HG02981 (cell line): ENCODE results near the gene OASL.
"Not testable (repeated sequence)": the region's sequence is repeated elsewhere in the genome, so short reads cannot be mapped to it uniquely, and the experiment has no call there.

Experiments
- ATAC-seq: cut with Tn5 transposase; IDR thresholded peaks from one replicate; pipeline ENCODE4 v1.9.1; 2021; ENCODE audit warnings: mild to moderate bottlenecking, moderate library complexity; ENCODE audit not compliant: unreplicated experiment

The OASL gene, protein sequence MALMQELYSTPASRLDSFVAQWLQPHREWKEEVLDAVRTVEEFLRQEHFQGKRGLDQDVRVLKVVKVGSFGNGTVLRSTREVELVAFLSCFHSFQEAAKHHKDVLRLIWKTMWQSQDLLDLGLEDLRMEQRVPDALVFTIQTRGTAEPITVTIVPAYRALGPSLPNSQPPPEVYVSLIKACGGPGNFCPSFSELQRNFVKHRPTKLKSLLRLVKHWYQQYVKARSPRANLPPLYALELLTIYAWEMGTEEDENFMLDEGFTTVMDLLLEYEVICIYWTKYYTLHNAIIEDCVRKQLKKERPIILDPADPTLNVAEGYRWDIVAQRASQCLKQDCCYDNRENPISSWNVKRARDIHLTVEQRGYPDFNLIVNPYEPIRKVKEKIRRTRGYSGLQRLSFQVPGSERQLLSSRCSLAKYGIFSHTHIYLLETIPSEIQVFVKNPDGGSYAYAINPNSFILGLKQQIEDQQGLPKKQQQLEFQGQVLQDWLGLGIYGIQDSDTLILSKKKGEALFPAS

DNA sequence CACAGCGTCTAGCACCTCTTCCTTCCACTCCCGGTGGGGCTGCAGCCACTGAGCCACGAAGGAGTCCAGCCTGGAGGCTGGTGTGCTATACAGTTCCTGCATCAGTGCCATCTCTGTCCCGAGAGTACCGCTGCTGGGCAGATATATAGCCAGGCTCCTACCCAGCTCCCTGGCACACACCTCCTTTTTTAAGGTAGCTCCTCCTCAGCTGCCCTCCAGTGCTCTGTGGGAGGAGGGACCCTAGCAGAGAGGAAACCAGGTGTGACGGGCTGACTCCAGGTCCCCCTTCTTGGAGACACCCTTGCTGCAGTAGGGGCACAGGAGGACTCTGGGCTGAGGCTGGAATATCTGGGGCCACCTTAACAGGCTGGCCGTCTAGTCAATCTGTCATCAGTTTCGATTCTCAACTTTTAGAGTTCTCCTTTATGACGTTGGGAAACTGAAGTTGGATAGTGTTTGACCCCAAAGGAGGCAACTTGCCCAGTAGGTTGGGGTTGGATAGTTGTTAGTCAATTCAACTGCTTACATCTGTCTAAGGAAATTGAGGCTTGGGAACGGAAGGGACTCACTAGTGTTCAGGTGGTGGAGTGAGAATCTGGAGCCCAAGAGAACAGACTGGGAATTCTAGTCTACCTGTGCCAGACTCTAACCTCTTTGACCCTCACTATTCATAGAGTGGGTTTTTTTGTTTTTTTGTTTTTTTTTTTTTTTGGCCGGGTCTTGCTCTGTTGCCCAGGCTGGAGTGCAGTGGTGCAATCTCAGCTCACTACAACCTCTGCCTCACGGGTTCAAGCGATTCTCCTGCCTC is at the start of gene OASL:
Gene OASL, minus strand, starts transcription at position 386 of the 808 bp plus-strand sequence. Its CDS starts 275 bp downstream, at position 111.
- ATAC-seq: peak; percentile 77

DNA sequence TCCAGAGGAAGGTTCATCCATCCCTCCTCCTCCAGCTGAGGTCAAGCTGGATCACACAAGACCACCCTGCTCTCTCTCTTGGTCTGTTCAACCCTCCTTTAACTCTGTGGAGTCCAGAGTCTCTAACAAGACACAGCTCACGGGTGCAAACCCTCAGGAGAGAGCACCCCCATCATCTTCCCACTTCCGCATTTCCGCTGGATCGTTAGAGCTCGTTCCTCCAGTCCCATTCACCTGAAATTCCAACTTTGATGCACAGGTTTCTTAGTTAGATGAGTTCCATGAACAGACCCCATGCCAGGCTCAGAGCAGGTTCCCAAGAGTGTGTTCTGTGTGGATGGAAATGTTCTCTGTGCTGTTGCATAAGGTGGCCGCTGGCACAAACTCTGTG is 49.1 kb upstream of the OASL start:
- no peak for ATAC-seq

DNA sequence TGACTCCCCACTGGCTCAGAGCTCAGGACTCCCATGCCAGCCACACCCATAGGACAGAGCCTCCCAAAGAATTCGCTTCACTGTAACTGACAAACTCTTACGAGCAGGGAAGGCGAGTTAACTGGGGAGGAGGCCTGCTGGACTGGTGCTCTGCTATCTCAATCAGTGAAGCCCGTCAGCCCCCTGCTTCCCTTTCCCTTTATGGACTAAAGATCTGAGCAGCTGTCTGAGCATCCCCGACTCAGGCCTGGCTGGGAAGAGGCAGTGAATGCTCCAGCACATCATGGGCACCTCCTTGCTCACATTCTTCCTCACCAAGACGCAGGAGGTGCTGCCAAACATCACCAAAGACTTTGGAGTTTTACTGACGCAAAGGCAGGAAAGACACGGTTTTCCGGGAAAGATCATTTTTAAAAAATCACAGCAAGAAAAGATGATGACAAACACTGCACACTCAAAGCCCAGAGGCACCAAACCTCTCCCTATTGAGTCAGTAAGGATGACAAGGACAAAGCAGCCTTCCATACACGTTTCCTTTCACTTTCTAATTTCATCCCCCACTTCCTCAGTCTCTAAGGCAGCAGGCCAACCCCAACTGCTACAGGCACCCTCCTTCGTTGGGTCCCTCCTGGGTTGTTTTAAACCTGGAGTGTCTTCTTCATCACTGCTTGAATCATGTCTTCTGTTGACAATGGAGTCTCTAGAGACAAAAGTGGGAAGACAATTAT is 48.6 kb upstream of the OASL start:
- no peak for ATAC-seq

DNA sequence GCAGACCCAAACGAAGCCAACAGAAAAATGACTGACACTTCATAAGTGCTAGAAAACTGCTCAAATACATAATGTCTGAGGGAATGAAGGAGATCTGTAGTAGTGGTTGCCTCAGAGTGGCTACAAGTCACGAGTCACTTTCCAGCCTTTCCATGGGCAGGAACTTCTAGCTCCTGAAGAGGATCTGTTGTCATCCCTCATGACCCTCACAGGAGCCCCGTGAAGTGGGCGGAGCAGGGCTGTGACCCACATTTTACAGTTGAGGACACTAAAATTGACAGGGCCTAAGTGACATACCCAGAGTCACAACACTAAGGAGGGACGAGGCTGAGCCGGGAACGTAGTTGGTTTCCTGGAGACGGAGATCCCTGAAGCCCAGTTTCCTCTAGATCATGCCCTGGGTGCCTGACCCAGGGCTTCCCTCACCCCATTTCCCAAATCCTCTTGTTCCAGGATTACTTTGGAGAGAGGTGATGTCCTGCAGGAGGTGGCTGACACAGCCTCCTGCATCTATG is 47.8 kb upstream of the OASL start:
- no peak for ATAC-seq

DNA sequence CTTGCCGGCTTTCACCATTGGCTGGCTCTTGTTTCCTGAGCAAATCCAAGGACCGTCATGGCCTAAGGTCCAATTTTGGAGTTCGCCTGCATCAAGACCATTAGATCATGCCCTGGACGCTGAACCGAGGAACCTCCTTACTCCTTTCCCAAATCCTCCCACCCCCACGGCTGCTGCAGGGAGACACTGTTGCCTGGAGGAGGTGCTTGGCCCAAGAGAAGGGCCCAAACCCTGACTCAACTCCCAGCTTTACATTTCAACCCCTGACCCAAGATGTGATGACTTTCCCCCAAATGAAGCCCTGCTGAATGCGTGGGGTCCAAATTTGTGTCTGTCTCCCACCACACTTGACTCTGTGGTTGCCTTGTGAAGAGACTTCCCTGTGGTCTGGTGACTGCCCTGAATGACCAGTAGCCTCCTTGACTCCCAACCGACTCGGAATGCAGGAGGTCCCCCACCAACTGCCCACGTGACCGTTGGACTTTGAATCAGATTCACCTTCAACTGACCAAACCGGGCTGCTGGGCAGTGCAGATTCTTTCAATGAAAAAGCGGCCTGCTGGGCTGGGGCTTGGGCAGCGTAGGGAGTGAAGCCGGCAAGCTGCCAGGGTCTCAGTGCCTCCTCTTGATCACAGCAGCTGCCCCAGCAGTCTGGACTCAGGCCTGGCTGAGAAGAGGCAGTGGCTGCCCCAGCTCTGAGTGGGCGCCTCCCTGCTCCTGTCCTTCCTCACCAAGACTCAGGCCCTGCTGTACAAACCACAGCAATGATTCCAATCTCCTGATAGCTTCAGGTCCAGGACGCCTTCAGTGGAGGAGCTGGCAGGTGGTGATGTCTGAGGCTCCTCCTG is 46.7 kb upstream of the OASL start:
- ATAC-seq: no peak

DNA sequence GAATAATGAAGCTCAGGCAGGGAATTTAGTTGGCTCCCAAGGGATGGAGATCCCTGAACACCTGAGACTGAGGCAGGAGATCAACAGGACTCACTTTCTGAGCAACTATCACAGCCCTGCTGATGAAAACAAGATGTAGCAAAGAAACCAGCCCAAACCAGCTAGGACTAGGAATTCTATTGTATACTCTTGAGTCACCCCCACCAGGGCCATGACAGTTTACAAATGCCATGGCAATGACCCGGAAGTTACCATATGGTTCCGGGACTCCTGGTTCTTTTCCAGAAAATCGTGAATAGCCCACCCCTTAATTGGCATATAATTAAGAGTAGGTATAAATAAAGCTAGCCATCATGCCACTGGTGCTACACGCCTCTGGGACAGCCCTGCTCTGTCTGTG is 46.0 kb upstream of the OASL start:
- no peak for ATAC-seq

DNA sequence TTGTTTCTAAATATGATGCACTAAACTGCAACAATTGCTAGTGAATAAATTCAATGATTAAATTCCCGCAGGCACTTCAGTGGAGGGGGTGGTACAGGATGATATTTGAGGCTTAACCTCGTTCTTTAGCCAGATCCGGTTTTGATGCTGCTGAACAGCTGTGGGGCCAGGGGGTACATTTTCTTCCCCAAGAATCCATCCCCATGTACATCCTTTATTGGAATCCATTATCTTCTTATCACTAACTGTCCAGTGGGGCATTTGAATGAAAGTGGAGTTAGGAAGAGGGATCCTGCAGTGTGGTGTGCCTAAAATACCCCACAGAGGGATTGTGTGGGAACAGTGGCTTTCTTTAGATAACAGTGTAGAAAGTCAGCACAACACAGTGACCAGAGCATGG is 45.2 kb upstream of the OASL start:
- ATAC-seq: no peak

DNA sequence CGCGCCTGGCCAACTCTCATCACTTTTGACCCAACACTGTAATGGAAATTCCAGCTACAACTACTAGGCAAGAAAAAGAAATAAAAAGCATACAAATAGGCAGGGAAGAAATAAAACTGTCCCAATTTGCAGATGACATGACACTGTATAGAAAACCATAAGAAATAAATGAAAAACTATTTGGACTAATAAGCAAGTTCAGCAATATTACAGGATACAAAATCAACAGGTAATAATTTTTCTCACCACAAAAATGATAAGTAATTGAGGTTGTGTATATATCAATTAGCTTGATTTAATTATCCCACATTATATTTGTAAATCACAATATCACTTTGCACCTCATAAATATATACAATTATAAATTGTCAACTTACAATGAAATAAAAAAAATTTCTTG is 41.9 kb upstream of the OASL start:
- no peak for ATAC-seq

DNA sequence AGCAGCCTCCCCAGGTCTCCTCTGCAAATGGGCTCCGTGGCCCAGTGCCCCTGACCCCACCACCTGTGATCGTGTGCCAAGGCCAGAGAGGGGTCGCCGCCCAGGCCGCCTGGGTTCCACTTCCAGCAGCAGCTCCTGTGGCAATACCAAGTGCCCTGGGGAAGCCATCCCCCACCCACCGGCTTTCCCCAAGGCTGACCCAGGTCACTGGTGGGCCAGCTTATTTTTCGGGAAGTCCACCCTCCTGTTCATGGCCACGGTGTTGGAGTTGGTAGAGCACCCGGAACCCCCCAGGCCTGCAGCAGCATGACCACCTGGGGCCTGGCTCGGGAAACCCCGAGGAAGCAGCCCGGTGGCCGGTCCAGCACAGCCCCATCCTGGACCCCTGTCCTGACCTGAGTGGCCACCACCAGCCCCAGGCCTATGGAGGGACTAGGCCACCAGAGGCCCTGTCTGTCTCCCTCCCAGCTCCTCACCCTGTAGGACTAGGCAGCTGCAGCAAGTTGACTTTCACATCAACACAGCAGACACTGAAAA is 40.8 kb upstream of the OASL start:
- no peak for ATAC-seq

DNA sequence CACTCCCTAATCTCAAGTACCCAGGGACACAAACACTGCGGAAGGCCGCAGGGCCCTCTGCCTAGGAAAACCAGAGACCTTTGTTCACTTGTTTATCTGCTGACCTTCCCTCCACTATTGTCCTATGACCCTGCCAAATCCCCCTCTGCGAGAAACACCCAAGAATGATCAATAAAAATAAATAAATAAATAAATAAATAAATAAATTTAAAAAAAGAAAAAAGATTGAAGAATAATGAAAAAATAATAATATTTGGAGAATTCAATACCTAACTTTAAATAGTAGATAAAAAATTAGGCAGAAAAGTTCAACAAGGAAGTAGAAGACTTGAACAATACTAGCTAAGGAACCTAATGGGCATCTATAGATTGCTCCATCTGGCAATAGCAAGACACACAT is 38.4 kb upstream of the OASL start:
- not testable (repeated sequence) for ATAC-seq

DNA sequence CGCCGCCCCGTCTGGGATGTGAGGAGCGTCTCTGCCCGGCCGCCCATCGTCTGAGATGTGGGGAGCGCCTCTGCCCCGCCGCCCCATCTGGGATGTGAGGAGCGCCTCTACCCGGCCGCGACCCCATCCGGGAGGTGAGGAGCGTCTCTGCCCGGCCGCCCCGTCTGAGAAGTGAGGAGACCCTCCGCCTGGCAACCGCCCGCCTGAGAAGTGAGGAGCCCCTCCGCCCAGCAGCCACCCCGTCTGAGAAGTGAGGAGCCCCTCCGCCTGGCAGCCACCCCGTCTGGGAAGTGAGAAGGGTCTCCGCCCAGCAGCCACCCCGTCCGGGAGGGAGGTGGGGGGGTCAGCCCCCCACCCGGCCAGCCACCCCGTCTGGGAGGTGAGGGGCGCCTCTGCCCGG is 36.9 kb upstream of the OASL start:
- ATAC-seq: not testable (repeated sequence)

DNA sequence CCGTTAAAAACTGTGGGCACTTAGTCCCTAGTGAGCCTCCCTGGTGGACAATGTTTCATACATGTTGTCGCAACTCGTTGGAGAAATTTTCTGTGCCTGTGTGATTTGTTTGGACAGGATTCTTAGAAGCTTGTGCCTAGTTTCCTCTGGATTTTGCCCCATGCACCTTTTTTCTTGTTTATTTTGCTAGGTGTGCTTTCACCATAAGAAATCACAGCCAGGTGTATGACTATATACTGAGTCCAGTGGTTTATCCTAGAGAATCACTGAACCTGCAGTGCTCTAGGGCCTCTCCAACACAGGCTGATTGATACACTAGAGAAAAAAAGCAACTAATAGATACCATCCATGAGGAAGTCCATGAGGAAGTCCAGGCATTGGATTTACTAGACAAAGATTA is 33.1 kb upstream of the OASL start:
- ATAC-seq: no peak

DNA sequence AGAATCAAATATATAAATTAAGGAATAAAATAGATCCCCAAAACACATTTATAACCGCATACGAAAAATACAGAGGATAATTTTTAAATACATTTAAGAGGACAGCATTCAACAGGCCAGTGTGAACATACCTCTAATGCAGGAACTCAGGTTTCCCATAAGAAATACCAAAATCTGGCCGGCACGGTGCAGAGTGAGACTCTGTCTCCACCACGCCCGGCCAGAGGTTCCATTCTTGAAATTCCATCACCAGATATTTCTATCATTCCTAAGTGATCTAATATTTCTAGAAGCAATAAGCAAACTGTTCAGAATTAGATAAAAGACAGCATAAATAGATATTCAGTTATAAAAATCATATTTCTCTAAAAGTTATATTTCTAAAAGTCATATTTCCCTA is 30.2 kb upstream of the OASL start:
- ATAC-seq: no peak

DNA sequence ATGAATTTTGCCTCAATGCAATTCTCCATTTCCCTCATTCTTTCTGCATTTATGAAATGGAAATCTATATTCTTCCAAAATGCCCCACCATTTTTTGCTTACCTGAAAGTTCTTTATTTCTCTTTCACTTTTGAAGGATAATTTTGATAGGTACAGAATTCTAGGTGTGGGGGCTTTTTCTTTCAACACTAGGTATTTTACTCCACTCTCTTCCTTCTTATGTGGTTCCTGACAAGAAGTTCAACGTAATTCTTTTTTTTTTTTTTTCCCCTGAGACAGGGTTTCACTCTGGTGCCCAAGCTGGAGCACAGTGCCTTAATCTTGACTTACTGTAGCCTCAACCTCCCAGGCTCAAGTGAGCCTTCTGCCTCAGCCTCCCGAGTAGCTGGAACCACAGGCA is 26.3 kb upstream of the OASL start:
- no peak for ATAC-seq

DNA sequence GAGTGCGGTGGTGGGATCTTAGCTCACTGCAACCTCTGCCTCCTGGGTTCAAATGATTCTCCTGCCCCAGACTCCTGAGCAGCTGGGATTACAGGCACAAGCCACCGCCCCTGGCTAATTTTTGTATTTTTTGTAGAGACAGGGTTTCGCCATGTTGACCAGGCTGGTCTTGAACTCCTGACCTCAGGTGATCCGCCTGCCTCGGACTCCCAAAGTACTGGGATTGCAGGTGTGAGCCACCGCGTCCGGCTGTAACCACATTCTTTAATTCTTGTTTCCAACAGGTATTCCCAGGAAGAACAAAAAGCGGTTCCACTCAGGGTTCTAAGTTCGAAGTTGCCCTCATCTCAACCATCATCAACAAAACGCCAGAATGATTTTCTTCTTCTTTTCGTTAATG is 25.5 kb upstream of the OASL start:
- ATAC-seq: not testable (repeated sequence)

DNA sequence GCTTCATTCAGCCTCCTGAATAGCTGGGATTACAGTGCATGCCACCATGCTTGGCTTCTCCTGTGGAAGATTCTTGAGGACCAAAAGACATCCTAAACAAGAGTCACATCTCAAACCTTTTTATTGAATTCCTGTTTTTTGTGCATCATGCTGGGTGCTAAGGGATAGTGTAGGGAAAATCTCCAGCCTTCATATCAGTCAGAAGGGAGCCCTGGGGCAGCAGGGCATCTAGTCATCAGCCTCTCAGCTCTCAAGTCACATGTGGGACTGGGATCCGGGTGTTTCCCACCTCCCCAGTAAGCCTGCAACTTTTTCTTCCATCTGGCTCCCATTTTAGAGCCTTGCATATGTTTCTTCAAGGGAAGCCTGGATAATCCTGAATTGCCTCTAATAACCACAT is 25.1 kb upstream of the OASL start:
- no peak for ATAC-seq

DNA sequence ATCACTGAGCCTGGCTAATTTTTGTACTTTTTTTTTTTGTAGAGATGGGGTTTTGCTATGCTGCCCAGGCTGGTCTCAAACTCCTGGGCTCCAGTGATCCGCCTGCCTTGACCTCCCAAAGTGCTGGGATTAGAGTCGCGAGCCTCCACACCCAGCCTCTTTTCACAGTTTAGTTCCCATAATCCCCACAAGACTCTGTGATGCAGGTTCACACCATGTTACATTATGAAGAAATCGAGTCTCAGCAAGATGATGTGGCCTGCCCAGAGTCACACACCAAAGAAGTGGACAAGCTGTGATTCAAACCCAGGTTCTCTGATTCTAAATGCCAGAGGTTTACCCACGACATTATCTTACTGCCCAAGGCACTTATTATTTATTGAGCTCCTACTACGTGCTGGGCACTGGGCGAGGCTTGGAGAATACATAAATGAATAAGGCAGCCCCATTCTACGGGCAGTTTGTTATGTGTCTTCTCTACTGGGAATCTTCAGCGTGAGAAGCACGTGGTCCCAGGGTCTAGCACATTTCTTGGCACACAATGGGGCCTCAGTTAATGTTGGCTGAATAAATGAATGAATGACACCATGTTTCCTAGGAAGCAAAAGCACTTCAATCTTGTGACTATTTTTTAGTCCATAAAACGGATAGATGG is 23.5 kb upstream of the OASL start:
- ATAC-seq: no peak

DNA sequence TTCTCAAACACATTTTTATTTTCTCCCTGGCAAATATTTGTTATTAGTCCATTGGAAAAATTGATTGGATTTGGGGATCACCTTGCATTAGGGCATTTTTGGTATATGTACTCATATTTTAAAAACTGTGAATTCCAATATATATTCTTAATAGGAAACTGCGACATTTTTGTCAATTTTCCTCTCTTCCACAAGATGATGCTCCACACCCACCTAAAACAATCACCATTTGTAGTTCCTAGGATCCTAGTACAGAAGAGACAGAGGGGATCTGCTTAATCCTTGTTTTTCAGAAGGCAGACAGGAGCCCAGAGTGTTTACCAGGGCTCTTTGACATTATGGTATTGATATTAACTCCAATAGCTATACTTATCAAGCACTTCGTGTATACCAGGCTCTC is 22.8 kb upstream of the OASL start:
- no peak for ATAC-seq
